Measurements from ENCODE around the gene RPRM.

RPRM gene

GRCh38 chr2:153433403-153433802 lies 45.2 kb downstream of the RPRM start:
- H3K4me2 ChIP-seq (ENCODE audit: low read depth, low read length, poor library complexity, severe bottlenecking) = no peak overlapping the region
- no peak overlapping the region for H3K9ac ChIP-seq (ENCODE audit: low read length)
- TF ChIP-seq EZH2phosphoT487 (conservative IDR thresholded peaks at IDR 0.05; ENCODE audit: low read length) (no peak), CTCF (IDR thresholded peaks at IDR 0.05; ENCODE audit: insufficient read depth, low read length, poor library complexity, severe bottlenecking) (no peak)
- no peak overlapping the region for H2AFZ ChIP-seq (ENCODE audit: low read depth, low read length, severe bottlenecking)
- no peaks in the 10 kb centered on the region for H4K20me1 ChIP-seq (ENCODE audit: low read depth, low read length)
- H3F3A ChIP-seq (ENCODE audit: insufficient read depth) = no peaks in the 10 kb centered on the region
- no peak overlapping the region for H3K27ac ChIP-seq (ENCODE audit: low read depth, low read length)
- no peaks in the 10 kb centered on the region for H3K9me3 ChIP-seq (ENCODE audit: insufficient read depth, low read length)
- H3K4me3 ChIP-seq (ENCODE audit: insufficient read depth, low read length, poor library complexity, severe bottlenecking) = no peak overlapping the region
- H3K36me3 ChIP-seq (ENCODE audit: low read length) = no peaks in the 10 kb centered on the region
- no peaks in the 10 kb centered on the region for H3K79me2 ChIP-seq (ENCODE audit: insufficient read depth, low read length)
- no peaks in the 10 kb centered on the region for H3K27me3 ChIP-seq (ENCODE audit: low read length)
- no peaks in the 10 kb centered on the region for H3K9me2 ChIP-seq (replicated peaks; ENCODE audit: insufficient read depth, low read length)

DNA sequence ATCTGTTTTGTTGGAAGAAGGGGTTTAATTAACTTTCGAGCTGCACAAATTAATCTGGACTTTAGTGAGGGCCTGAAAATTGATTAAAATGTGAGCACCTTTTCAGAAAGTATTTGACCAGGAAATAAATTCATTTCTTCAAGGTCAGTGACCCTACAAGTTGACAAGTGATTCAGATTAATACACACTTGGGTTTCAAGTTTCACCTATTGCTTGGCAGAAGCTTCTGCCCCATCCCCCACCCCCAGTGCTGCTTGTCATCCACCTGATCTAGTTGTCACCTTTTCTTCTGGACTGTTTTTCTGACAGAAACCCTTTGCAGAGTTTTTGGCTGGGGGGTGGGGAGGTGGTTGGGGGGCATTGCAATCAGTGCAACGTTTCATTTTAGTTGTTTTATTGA lies 46.2 kb downstream of the RPRM start:
- Histone ChIP-seq H3K9ac (ENCODE audit: low read length) (no peak overlapping the region), H3K27ac (ENCODE audit: low read depth, low read length) (no peak overlapping the region), H3K4me3 (ENCODE audit: insufficient read depth, low read length, poor library complexity, severe bottlenecking) (no peak overlapping the region), H2AFZ (ENCODE audit: low read depth, low read length, severe bottlenecking) (no peak overlapping the region), H3F3A (ENCODE audit: insufficient read depth) (no peaks in the 10 kb centered on the region), H3K79me2 (ENCODE audit: insufficient read depth, low read length) (no peaks in the 10 kb centered on the region), H4K20me1 (ENCODE audit: low read depth, low read length) (no peaks in the 10 kb centered on the region), H3K27me3 (ENCODE audit: low read length) (no peaks in the 10 kb centered on the region), H3K4me2 (ENCODE audit: low read depth, low read length, poor library complexity, severe bottlenecking) (no peak overlapping the region), H3K9me3 (ENCODE audit: insufficient read depth, low read length) (no peaks in the 10 kb centered on the region), H3K36me3 (ENCODE audit: low read length) (no peaks in the 10 kb centered on the region), H3K9me2 (replicated peaks; ENCODE audit: insufficient read depth, low read length) (no peaks in the 10 kb centered on the region)
- no peak for TF ChIP-seq EZH2phosphoT487 (conservative IDR thresholded peaks at IDR 0.05; ENCODE audit: low read length)

- TF ChIP-seq CTCF (IDR thresholded peaks at IDR 0.05; ENCODE audit: insufficient read depth, low read length, poor library complexity, severe bottlenecking) (no peak), EZH2phosphoT487 (conservative IDR thresholded peaks at IDR 0.05; ENCODE audit: low read length) (no peak)
- no peaks in the 10 kb centered on the region for H3K36me3 ChIP-seq (ENCODE audit: low read length)
- no peak overlapping the region for H3K4me2 ChIP-seq (ENCODE audit: low read depth, low read length, poor library complexity, severe bottlenecking)
- H3K9ac ChIP-seq (ENCODE audit: low read length) = no peak overlapping the region
- no peaks in the 10 kb centered on the region for H3K9me3 ChIP-seq (ENCODE audit: insufficient read depth, low read length)
- no peaks in the 10 kb centered on the region for H3F3A ChIP-seq (ENCODE audit: insufficient read depth)
- no peak overlapping the region for H3K27ac ChIP-seq (ENCODE audit: low read depth, low read length)
- no peaks in the 10 kb centered on the region for H3K27me3 ChIP-seq (ENCODE audit: low read length)
- no peaks in the 10 kb centered on the region for H4K20me1 ChIP-seq (ENCODE audit: low read depth, low read length)
- H3K79me2 ChIP-seq (ENCODE audit: insufficient read depth, low read length) = no peaks in the 10 kb centered on the region
- H2AFZ ChIP-seq (ENCODE audit: low read depth, low read length, severe bottlenecking) = no peak overlapping the region
- no peak overlapping the region for H3K4me3 ChIP-seq (ENCODE audit: insufficient read depth, low read length, poor library complexity, severe bottlenecking)
- no peaks in the 10 kb centered on the region for H3K9me2 ChIP-seq (replicated peaks; ENCODE audit: insufficient read depth, low read length)
Observed at GRCh38 chr2:153431114-153431513, 47.4 kb downstream of the RPRM start.
